Trophoblast cell (in vitro differentiated cells and primary cell): ENCODE measurements around the gene KLHL2.

ENCODE experiments used
- DNase-seq, 2 donors: peaks; one replicate each; pipeline ENCODE4 v3.0.0-alpha.2; 2016
- H2AFZ ChIP-seq: 2 replicates; pipeline ENCODE4 v1.6.1; 2013; ENCODE audit warnings: low read length, moderate library complexity, mild to moderate bottlenecking; ENCODE audit not compliant: insufficient read depth, poor library complexity
- H2AK5ac ChIP-seq: 2 replicates; pipeline ENCODE4 v1.6.1; 2013; ENCODE audit warnings: mild to moderate bottlenecking, low read length
- H2BK120ac ChIP-seq: 2 replicates; pipeline ENCODE4 v1.6.1; 2013; ENCODE audit warnings: low read length, mild to moderate bottlenecking, moderate library complexity; ENCODE audit not compliant: insufficient read depth, poor library complexity
- H2BK12ac ChIP-seq: 2 replicates; pipeline ENCODE4 v1.6.1; 2013; ENCODE audit warnings: mild to moderate bottlenecking, low read length, moderate library complexity
- H2BK5ac ChIP-seq: 2 replicates; pipeline ENCODE4 v1.6.1; 2013; ENCODE audit warnings: low read length, low read depth, moderate library complexity, mild to moderate bottlenecking; ENCODE audit not compliant: poor library complexity
- H3K14ac ChIP-seq: 2 replicates; pipeline ENCODE4 v1.6.1; 2013; ENCODE audit warnings: mild to moderate bottlenecking, low read length
- H3K18ac ChIP-seq: 2 replicates; pipeline ENCODE4 v1.6.1; 2013; ENCODE audit warnings: mild to moderate bottlenecking, low read length
- H3K23ac ChIP-seq: 2 replicates; pipeline ENCODE4 v1.6.1; 2013; ENCODE audit warnings: low read length
- H3K27ac ChIP-seq: 2 replicates; pipeline ENCODE4 v1.5.1; 2013; ENCODE audit warnings: low read depth, mild to moderate bottlenecking, inconsistent platforms, low read length, moderate library complexity
- H3K27me3 ChIP-seq: 2 replicates; pipeline ENCODE4 v1.6.1; 2013; ENCODE audit warnings: inconsistent platforms, mild to moderate bottlenecking, low read length, moderate library complexity; ENCODE audit not compliant: insufficient read depth
- H3K36me3 ChIP-seq, 2 experiments: 1 replicate in 1 of 2; 2 replicates in 1 of 2; pipeline ENCODE4 v1.6.1; 2013; ENCODE audit warnings: low read length in 2 of 2, mild to moderate bottlenecking in 2 of 2, moderate library complexity in 1 of 2; ENCODE audit not compliant: insufficient read depth in 2 of 2, control insufficient read depth in 1 of 2
- H3K4ac ChIP-seq: 2 replicates; pipeline ENCODE4 v1.6.1; 2013; ENCODE audit warnings: low read depth, mild to moderate bottlenecking, low read length, moderate library complexity
- H3K4me1 ChIP-seq, 2 experiments: 1 replicate in 1 of 2; 2 replicates in 1 of 2; pipeline ENCODE4 v1.6.1; 2013; ENCODE audit warnings: low read length in 2 of 2, mild to moderate bottlenecking in 2 of 2, moderate library complexity in 1 of 2; ENCODE audit not compliant: insufficient read depth in 2 of 2, control insufficient read depth in 1 of 2
- H3K4me2 ChIP-seq: 2 replicates; pipeline ENCODE4 v1.6.1; 2013; ENCODE audit warnings: inconsistent platforms, mild to moderate bottlenecking, low read length, moderate library complexity
- H3K4me3 ChIP-seq: 2 replicates; pipeline ENCODE4 v1.5.1; 2013; ENCODE audit warnings: mild to moderate bottlenecking, low read depth, low read length, inconsistent platforms
- H3K79me1 ChIP-seq: one replicate; pipeline ENCODE4 v1.6.1; 2013; ENCODE audit warnings: low read length
- H3K79me2 ChIP-seq: 2 replicates; pipeline ENCODE4 v1.6.1; 2013; ENCODE audit warnings: low read length, mild to moderate bottlenecking; ENCODE audit not compliant: control insufficient read depth, insufficient read depth, poor library complexity
- H3K9ac ChIP-seq: 2 replicates; pipeline ENCODE4 v1.6.1; 2013; ENCODE audit warnings: mild to moderate bottlenecking, low read length
- H3K9me3 ChIP-seq: 2 replicates; pipeline ENCODE4 v1.6.1; 2013; ENCODE audit warnings: low read depth, mild to moderate bottlenecking, control low read depth, inconsistent platforms, low read length; ENCODE audit not compliant: insufficient read depth
- H4K12ac ChIP-seq: 2 replicates; pipeline ENCODE4 v1.6.1; 2013; ENCODE audit warnings: low read depth, mild to moderate bottlenecking, low read length, moderate library complexity
- H4K8ac ChIP-seq: 2 replicates; pipeline ENCODE4 v1.6.1; 2013; ENCODE audit warnings: low read depth, mild to moderate bottlenecking, low read length, moderate library complexity
- H4K91ac ChIP-seq: one replicate; pipeline ENCODE4 v1.6.1; 2013; ENCODE audit warnings: low read depth, mild to moderate bottlenecking, low read length, moderate library complexity
- WGBS: extraction: QIAGEN DNeasy Blood & Tissue Kit; methylation state at CpG from one replicate; pipeline ENCODE4 v1.1.7; 2013; ENCODE audit warnings: missing lambda C conversion rate; ENCODE audit not compliant: insufficient read length, insufficient coverage; ENCODE audit errors: extremely low coverage; 5-methylcytosine and 5-hydroxymethylcytosine counted together

KLHL2 gene

GRCh38 chr4:165309456-165309855 is 102.1 kb downstream of the KLHL2 start:
- H3K9ac ChIP-seq = no peak overlapping the region
- no peak for DNase-seq
- H2AFZ ChIP-seq = no peak overlapping the region
- no peak overlapping the region for H2BK5ac ChIP-seq
- H3K4ac ChIP-seq = no peak overlapping the region
- peaks cover 0 to 3% of the 10 kb centered on the region in 2 experiments for H3K36me3 ChIP-seq
- H3K27me3 ChIP-seq = no peaks in the 10 kb centered on the region
- H3K9me3 ChIP-seq = no peaks in the 10 kb centered on the region
- no peak overlapping the region for H4K8ac ChIP-seq
- no peak overlapping the region for H3K27ac ChIP-seq
- no CpG with 5 or more reads among the region's 4 CpGs for WGBS
- H4K12ac ChIP-seq = no peak overlapping the region
- H4K91ac ChIP-seq = no peak overlapping the region
- H3K23ac ChIP-seq = no peak overlapping the region
- peaks cover 2% of the 10 kb centered on the region for H3K79me1 ChIP-seq
- H3K14ac ChIP-seq = no peak overlapping the region
- no peak overlapping the region for H2BK120ac ChIP-seq
- H2AK5ac ChIP-seq = no peak overlapping the region
- no peaks in the 10 kb centered on the region for H3K4me1 ChIP-seq
- no peak overlapping the region for H3K4me3 ChIP-seq
- H3K4me2 ChIP-seq = no peak overlapping the region
- H3K79me2 ChIP-seq = no peaks in the 10 kb centered on the region
- no peak overlapping the region for H3K18ac ChIP-seq
- no peak overlapping the region for H2BK12ac ChIP-seq

- Histone ChIP-seq H3K4me2 (no peak overlapping the region), H3K23ac (no peak overlapping the region), H3K4ac (no peak overlapping the region), H2BK12ac (no peak overlapping the region), H3K79me1 (peaks cover 2% of the 10 kb centered on the region), H2BK5ac (no peak overlapping the region), H3K79me2 (no peaks in the 10 kb centered on the region), H3K4me1 (no peaks in the 10 kb centered on the region), H3K9ac (no peak overlapping the region), H3K27ac (no peak overlapping the region), H2AFZ (no peak overlapping the region), H3K14ac (no peak overlapping the region), H3K27me3 (no peaks in the 10 kb centered on the region), H4K8ac (no peak overlapping the region), H3K9me3 (no peaks in the 10 kb centered on the region), H3K4me3 (no peak overlapping the region), H3K18ac (no peak overlapping the region), H4K91ac (no peak overlapping the region), H3K36me3 (peaks cover 0 to 3% of the 10 kb centered on the region in 2 experiments), H2AK5ac (no peak overlapping the region), H2BK120ac (no peak overlapping the region), H4K12ac (no peak overlapping the region)
- 100% methylated on average over 1 of the region's 2 CpGs for WGBS
- DNase-seq = no peak
These were observed 105.1 kb downstream of the KLHL2 start for GRCh38 chr4:165312506-165312905.

GRCh38 chr4:165319030-165319429 is 111.7 kb downstream of the KLHL2 start:
- no peak for DNase-seq
- H3K14ac ChIP-seq = no peak overlapping the region
- H2AFZ ChIP-seq = no peak overlapping the region
- no peaks in the 10 kb centered on the region for H3K9me3 ChIP-seq
- H3K79me1 ChIP-seq = no peaks in the 10 kb centered on the region
- H3K18ac ChIP-seq = no peak overlapping the region
- no peak overlapping the region for H2AK5ac ChIP-seq
- H3K79me2 ChIP-seq = no peaks in the 10 kb centered on the region
- H4K8ac ChIP-seq = no peak overlapping the region
- no peak overlapping the region for H4K91ac ChIP-seq
- no peak overlapping the region for H3K27ac ChIP-seq
- no peak overlapping the region for H3K4ac ChIP-seq
- no peak overlapping the region for H3K23ac ChIP-seq
- H4K12ac ChIP-seq = no peak overlapping the region
- H2BK5ac ChIP-seq = no peak overlapping the region
- no peak overlapping the region for H3K9ac ChIP-seq
- no peak overlapping the region for H2BK120ac ChIP-seq
- no peaks in the 10 kb centered on the region for H3K4me1 ChIP-seq
- no peak overlapping the region for H2BK12ac ChIP-seq
- WGBS = no CpG with 5 or more reads among the region's 5 CpGs
- no peak overlapping the region for H3K4me3 ChIP-seq
- H3K36me3 ChIP-seq = no peaks in the 10 kb centered on the region
- no peak overlapping the region for H3K4me2 ChIP-seq
- H3K27me3 ChIP-seq = no peaks in the 10 kb centered on the region

- Histone ChIP-seq H2BK12ac (no peak overlapping the region), H3K27ac (no peak overlapping the region), H2AK5ac (no peak overlapping the region), H3K23ac (no peak overlapping the region), H3K9me3 (no peaks in the 10 kb centered on the region), H3K4me2 (no peak overlapping the region), H3K79me1 (no peaks in the 10 kb centered on the region), H3K18ac (no peak overlapping the region), H4K91ac (no peak overlapping the region), H2AFZ (no peak overlapping the region), H3K9ac (no peak overlapping the region), H4K12ac (no peak overlapping the region), H2BK5ac (no peak overlapping the region), H3K36me3 (no peaks in the 10 kb centered on the region), H3K27me3 (no peaks in the 10 kb centered on the region), H3K4me3 (no peak overlapping the region), H3K79me2 (no peaks in the 10 kb centered on the region), H3K14ac (no peak overlapping the region), H4K8ac (no peak overlapping the region), H3K4ac (no peak overlapping the region), H3K4me1 (no peaks in the 10 kb centered on the region), H2BK120ac (no peak overlapping the region)
- DNase-seq = no peak
- WGBS = no CpG with 5 or more reads among the region's 5 CpGs
These were observed 112.1 kb downstream of the KLHL2 start for GRCh38 chr4:165319509-165319908.
